ENCODE data around the gene NABP2. TPM values are rescaled to one million over a fixed set of nuclear protein-coding genes. Genes with fewer than 3 reads are reported as not detected.

Gene NABP2
- polyA plus RNA-seq, 1 of the 3 experiments (the other 2 are of a cell fraction): 49.3 TPM

- no peak for TF ChIP-seq YY1 (IDR thresholded peaks at IDR 0.05; ENCODE audit: low read depth)
- TF ChIP-seq POLR2AphosphoS5 (IDR thresholded peaks at IDR 0.05; ENCODE audit: low read depth, low read length): no peak
- no peak for TF ChIP-seq MXI1 (IDR thresholded peaks at IDR 0.05; ENCODE audit: low read depth, low read length)
- no peak for TF ChIP-seq GATA2 (CRISPR knock-in tag; IDR thresholded peaks at IDR 0.05)
- TF ChIP-seq SIN3A (IDR thresholded peaks at IDR 0.05; ENCODE audit: borderline replicate concordance, low read depth, low read length): no peak
Measured at GRCh38 chr12:56188131-56188777, 35.9 kb upstream of the NABP2 start (continued).

GRCh38 chr12:56188778-56189098 lies 35.4 kb upstream of the NABP2 start:
- CTCF ChIA-PET: interaction anchor here (0.6 to 13.8 kb wide), 43 partner anchors 9 to 1417 kb away, joined by 3 to 272 read pairs (median 8); partner anchors contain the start of genes ANKRD52, COQ10A, ERBB3 and ESYT1
- no peaks in the 10 kb centered on the region for H3K9me2 ChIP-seq
- peak overlapping the region; percentile 84 for H3K9ac ChIP-seq
- peaks cover 22 to 31% of the 10 kb centered on the region in 2 experiments for H3K36me3 ChIP-seq (replicated peaks in 1 of 2; ENCODE audit: control insufficient read depth in 1 of 2, insufficient read depth in 2 of 2, low read length in 1 of 2)
- peaks cover 51% of the 10 kb centered on the region for H3K79me2 ChIP-seq (ENCODE audit: insufficient read depth)
- H3F3A ChIP-seq (replicated peaks; ENCODE audit: insufficient read depth): peaks cover 18% of the 10 kb centered on the region
- peak overlapping the region; percentile 85 for H3K4me2 ChIP-seq
- peak overlapping the region in 1 of 2 experiments; percentile 86; a peak in 3 of 4 replicates for H3K27ac ChIP-seq (ENCODE audit: low read depth in 2 of 2, low read length in 1 of 2)
- no peak overlapping the region for H2AFZ ChIP-seq (ENCODE audit: low read depth)
- POLR2A ChIA-PET: interaction anchor here (0.5 to 2.2 kb wide), 10 partner anchors 25 to 78 kb away, joined by 3 to 21 read pairs (median 5); partner anchors contain the start of genes ANKRD52, COQ10A, ESYT1 and MYL6
- DNase-seq: no peak
- H3K9me3 ChIP-seq: no peaks in the 10 kb centered on the region
- H3K4me1 ChIP-seq (ENCODE audit: control insufficient read depth in 1 of 2, insufficient read depth in 2 of 2, low read depth in 1 of 2, low read length in 1 of 2): peaks cover 8 to 13% of the 10 kb centered on the region in 2 experiments; a peak in 2 of 4 replicates
- peaks cover 8% of the 10 kb centered on the region for H4K20me1 ChIP-seq (ENCODE audit: insufficient read depth)
- no peaks in the 10 kb centered on the region for H3K27me3 ChIP-seq (ENCODE audit: insufficient read depth)
- peak overlapping the region; percentile 77 to 91 for H3K4me3 ChIP-seq (ENCODE audit: low read depth in 2 of 2, low read length in 1 of 2)
- 5% methylated on average over 4 of the region's 17 CpGs for WGBS (ENCODE audit: low lambda C conversion rate)
- TF ChIP-seq MAX (IDR thresholded peaks at IDR 0.05; ENCODE audit: low read depth): 0 out of 2 replicates have a peak, but pooled peaks have one; percentile 7
- no peak for TF ChIP-seq GABPA (IDR thresholded peaks at IDR 0.05; ENCODE audit: low read depth)

- H3K9me3 ChIP-seq: no peaks in the 10 kb centered on the region
- peak; percentile 97 for DNase-seq
- TF ChIP-seq RCOR1 (IDR thresholded peaks at IDR 0.05; ENCODE audit: low read length): peak; percentile 32; the same call in 1 of the 2 replicates
- no peak for TF ChIP-seq GATA2 (CRISPR knock-in tag; IDR thresholded peaks at IDR 0.05)
- TF ChIP-seq EP300 (IDR thresholded peaks at IDR 0.05; ENCODE audit: borderline replicate concordance in 1 of 2, low read depth in 1 of 2, low read length in 1 of 2): no peak
- no peak for TF ChIP-seq NRF1 (IDR thresholded peaks at IDR 0.05; ENCODE audit: low read depth, low read length)
- peak; percentile 70 for TF ChIP-seq CTCF (IDR thresholded peaks at IDR 0.05)
- peak; percentile 50; the same call in 1 of the 2 replicates for TF ChIP-seq POLR2AphosphoS5 (IDR thresholded peaks at IDR 0.05; ENCODE audit: low read depth, low read length)
- TF ChIP-seq GABPA (IDR thresholded peaks at IDR 0.05; ENCODE audit: low read depth): 0 out of 2 replicates have a peak, but pooled peaks have one; percentile 9
- no peak for TF ChIP-seq TEAD4 (IDR thresholded peaks at IDR 0.05; ENCODE audit: borderline replicate concordance, insufficient read depth)
- no peak for TF ChIP-seq JUND (IDR thresholded peaks at IDR 0.05)
- TF ChIP-seq MXI1 (IDR thresholded peaks at IDR 0.05; ENCODE audit: low read depth, low read length): peak; percentile 12; the same call in 1 of the 2 replicates
- TF ChIP-seq RFX5 (IDR thresholded peaks at IDR 0.05; ENCODE audit: low read length): no peak
- peak; percentile 65; the same call in 1 of the 2 replicates for TF ChIP-seq REST (IDR thresholded peaks at IDR 0.05; ENCODE audit: low read depth, low read length)
- TF ChIP-seq TCF12 (IDR thresholded peaks at IDR 0.05): no peak
Measured at GRCh38 chr12:56189099-56189917, 34.8 kb upstream of the NABP2 start, which contains the start of gene SMARCC2. Gene SMARCC2, minus strand, starts transcription at chr12:56189483. Its CDS starts 22 bp downstream, at chr12:56189461.

More at GRCh38 chr12:56189099-56189917, 34.8 kb upstream of the NABP2 start, which contains the start of gene SMARCC2:
- H3K4me1 ChIP-seq (ENCODE audit: control insufficient read depth in 1 of 2, insufficient read depth in 2 of 2, low read depth in 1 of 2, low read length in 1 of 2): peaks cover 8 to 13% of the 10 kb centered on the region in 2 experiments; a peak in 2 of 4 replicates
- peaks cover 16 to 26% of the 10 kb centered on the region in 2 experiments for H3K36me3 ChIP-seq (replicated peaks in 1 of 2; ENCODE audit: control insufficient read depth in 1 of 2, insufficient read depth in 2 of 2, low read length in 1 of 2)
- peaks cover 46% of the 10 kb centered on the region for H3K79me2 ChIP-seq (ENCODE audit: insufficient read depth)
- no peaks in the 10 kb centered on the region for H3K27me3 ChIP-seq (ENCODE audit: insufficient read depth)
- H3K27ac ChIP-seq (ENCODE audit: low read depth in 2 of 2, low read length in 1 of 2): peak within 1 kb of the TSS; percentile 83 to 87
- H4K20me1 ChIP-seq (ENCODE audit: insufficient read depth): peaks cover 8% of the 10 kb centered on the region
- peaks cover 19% of the 10 kb centered on the region for H3F3A ChIP-seq (replicated peaks; ENCODE audit: insufficient read depth)
- CTCF ChIA-PET: interaction anchor here (0.6 to 13.8 kb wide), 72 partner anchors 10 to 1416 kb away, joined by 3 to 272 read pairs (median 5); partner anchors contain the start of genes ANKRD52, COQ10A, CS and ERBB3
- WGBS (ENCODE audit: low lambda C conversion rate): 1% methylated on average over 15 of the region's 93 CpGs
- no peaks in the 10 kb centered on the region for H3K9me2 ChIP-seq
- POLR2A ChIA-PET: interaction anchor here (0.7 to 2.2 kb wide), 15 partner anchors 26 to 272 kb away, joined by 3 to 21 read pairs (median 4); partner anchors contain the start of genes ANKRD52, COQ10A, ESYT1 and MYL6
- H3K4me3 ChIP-seq (ENCODE audit: low read depth in 2 of 2, low read length in 1 of 2): peak within 1 kb of the TSS; percentile 87 to 91
- peak within 1 kb of the TSS; percentile 97 for H3K4me2 ChIP-seq
- peak within 1 kb of the TSS; percentile 96 for H2AFZ ChIP-seq (ENCODE audit: low read depth)
- peak within 1 kb of the TSS; percentile 94 for H3K9ac ChIP-seq

Data from SK-N-SH (cell line).